M059J (cell line): ENCODE measurements around the gene KAZN. TPM values are rescaled to one million over a fixed set of nuclear protein-coding genes. Genes with fewer than 3 reads are reported as not detected.

ENCODE experiments used
- DNase-seq: peaks from one replicate; pipeline ENCODE4 v3.0.0-alpha.2; 2012; ENCODE audit warnings: low read depth
- total RNA-seq: library from RNA; depleted of rRNA; stranded (reverse); fragments of >200 nt; shearing (Covaris generic); gene quantifications from 2 replicates; pipeline ENCODE4 v1.2.3, GENCODE V29; 2014

KAZN gene
- total RNA-seq, 1 experiment from 2014 or later, result 6.4 TPM

GRCh38 chr1:14884614-14885175 lies 286.2 kb downstream of the KAZN start:
- DNase-seq, result no peak

- no peak for DNase-seq
Observed at GRCh38 chr1:14887044-14887566, 288.6 kb downstream of the KAZN start.

- no peak for DNase-seq
Observed at GRCh38 chr1:14887764-14888350, 289.4 kb downstream of the KAZN start.

GRCh38 chr1:14888374-14888773 lies 289.9 kb downstream of the KAZN start:
- DNase-seq, result no peak

GRCh38 chr1:14889825-14890440 lies 291.4 kb downstream of the KAZN start:
- no peak for DNase-seq

- no peak for DNase-seq
Observed at GRCh38 chr1:14891991-14892390, 293.5 kb downstream of the KAZN start.

- DNase-seq, result peak; percentile 90
Observed at GRCh38 chr1:14894811-14895560, 296.5 kb downstream of the KAZN start.

- no peak for DNase-seq
Observed at GRCh38 chr1:14895727-14896126, 297.2 kb downstream of the KAZN start.

- DNase-seq, result peak; percentile 79
Observed at GRCh38 chr1:14896381-14897079, 298.0 kb downstream of the KAZN start.

GRCh38 chr1:14897080-14897449 lies 298.6 kb downstream of the KAZN start:
- DNase-seq, result peak; percentile 44

- no peak for DNase-seq
Observed at GRCh38 chr1:14897547-14897946, 299.1 kb downstream of the KAZN start.

- DNase-seq, result no peak
Observed at GRCh38 chr1:14897997-14898645, 299.6 kb downstream of the KAZN start.

- DNase-seq, result peak; percentile 24
Observed at GRCh38 chr1:14899686-14900085, 301.2 kb downstream of the KAZN start.

- no peak for DNase-seq
Observed at GRCh38 chr1:14901371-14901954, 303.0 kb downstream of the KAZN start.

- DNase-seq, result no peak
Observed at GRCh38 chr1:14903922-14904321, 305.4 kb downstream of the KAZN start.

GRCh38 chr1:14906665-14907064 lies 308.2 kb downstream of the KAZN start:
- no peak for DNase-seq

GRCh38 chr1:14907416-14907815 lies 308.9 kb downstream of the KAZN start:
- DNase-seq, result no peak

- no peak for DNase-seq
Observed at GRCh38 chr1:14909273-14909672, 310.8 kb downstream of the KAZN start.

GRCh38 chr1:14909920-14910460 lies 311.5 kb downstream of the KAZN start:
- no peak for DNase-seq

- DNase-seq, result peak; percentile 84
Observed at GRCh38 chr1:14910984-14911721, 312.7 kb downstream of the KAZN start.
